Thymus (tissue), 11 donors: Measurements from ENCODE around the gene DDX60. TPM values are rescaled to one million over a fixed set of nuclear protein-coding genes. Genes with fewer than 3 reads are reported as not detected.
"Not testable (repeated sequence)": the region's sequence is repeated elsewhere in the genome, so short reads cannot be mapped to it uniquely, and the experiment has no call there.

ENCODE experiments used
- DNase-seq, 9 donors: peaks; one replicate each; pipeline ENCODE4 v3.0.0-alpha.2; 2013; ENCODE audit warnings: low spot score in 9 of 9, low read depth in 6 of 9, missing footprints in 1 of 9
- H3K27ac ChIP-seq, 2 donors: one replicate each; pipeline ENCODE4 v1.5.1; 2013; ENCODE audit warnings: control low read depth in 1 of 2, low read depth in 1 of 2, low read length in 1 of 2, mild to moderate bottlenecking in 1 of 2, moderate library complexity in 1 of 2
- H3K27me3 ChIP-seq, 2 donors: one replicate each; pipeline ENCODE4 v1.5.1; 2013; ENCODE audit warnings: low read length in 1 of 2; ENCODE audit not compliant: control insufficient read depth in 2 of 2, insufficient read depth in 1 of 2
- H3K36me3 ChIP-seq, 2 donors: one replicate each; pipeline ENCODE4 v1.5.1; 2013; ENCODE audit warnings: low read length in 1 of 2, mild to moderate bottlenecking in 1 of 2, moderate library complexity in 1 of 2; ENCODE audit not compliant: control insufficient read depth in 2 of 2, insufficient read depth in 2 of 2
- H3K4me1 ChIP-seq, 2 donors: one replicate each; pipeline ENCODE4 v1.5.1; 2013; ENCODE audit warnings: low read length in 2 of 2; ENCODE audit not compliant: control insufficient read depth in 2 of 2, insufficient read depth in 2 of 2
- H3K4me3 ChIP-seq, 2 donors: one replicate each; pipeline ENCODE4 v1.5.1; 2013; ENCODE audit warnings: low read length in 2 of 2, control low read depth in 1 of 2, mild to moderate bottlenecking in 1 of 2
- H3K9me3 ChIP-seq, 2 donors: one replicate each; pipeline ENCODE4 v1.5.1; 2013; ENCODE audit warnings: low read length in 1 of 2, mild to moderate bottlenecking in 1 of 2; ENCODE audit not compliant: control insufficient read depth in 2 of 2, insufficient read depth in 1 of 2
- WGBS: extraction: QIAGEN DNeasy Blood & Tissue Kit; methylation state at CpG from one replicate; pipeline ENCODE4 v1.1.7; 2013; 5-methylcytosine and 5-hydroxymethylcytosine counted together
- polyA plus RNA-seq: library from polyadenylated mRNA; stranded (reverse); fragments of 200-250 nt; gene quantifications from one replicate; pipeline ENCODE4 v1.2.3, GENCODE V29; 2013
- total RNA-seq: library from RNA; stranded (reverse); fragments of 120-200 nt; gene quantifications from one replicate; pipeline ENCODE4 v1.2.4, GENCODE V29; 2013
- donor health status: healthy.

Gene DDX60
- total and polyA plus RNA-seq, 2 donors, result 18.9 to 60.5 TPM

GRCh38 chr4:168336837-168337549, 18.4 kb upstream of the DDX60 start:
- Histone ChIP-seq H3K27me3 (no peaks in the 10 kb centered on the region), H3K4me3 (no peak overlapping the region), H3K4me1 (no peaks in the 10 kb centered on the region), H3K9me3 (no peaks in the 10 kb centered on the region), H3K27ac (no peak overlapping the region), H3K36me3 (no peaks in the 10 kb centered on the region)
- no peak for DNase-seq
- 92% methylated on average over 3 of the region's 3 CpGs for WGBS

DNA sequence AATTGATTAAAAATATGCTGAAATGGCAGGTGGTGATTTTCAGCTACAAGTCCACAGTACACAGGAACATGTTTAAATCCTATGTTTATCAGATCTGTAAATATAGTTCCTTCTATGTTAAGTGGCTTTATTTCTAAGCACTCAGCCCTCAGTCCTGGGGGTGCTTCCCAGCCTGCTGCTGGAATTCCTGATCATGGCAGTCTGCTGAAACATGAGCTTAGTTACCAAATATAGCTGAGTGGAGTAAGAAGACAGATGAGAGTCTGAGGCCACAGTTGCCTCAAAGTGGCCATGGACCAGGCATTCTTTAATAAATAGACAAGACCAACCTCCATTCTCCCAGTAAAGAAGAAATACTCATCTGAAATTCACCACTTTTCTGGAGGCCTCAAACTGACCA, 17.1 kb upstream of the DDX60 start:
- H3K9me3 ChIP-seq, result peaks cover 0 to 4% of the 10 kb centered on the region in 2 donors
- no peaks in the 10 kb centered on the region for H3K36me3 ChIP-seq
- DNase-seq, result no peak
- no peak overlapping the region for H3K27ac ChIP-seq
- no peaks in the 10 kb centered on the region for H3K4me1 ChIP-seq
- H3K27me3 ChIP-seq, result no peaks in the 10 kb centered on the region
- H3K4me3 ChIP-seq, result no peak overlapping the region

DNA sequence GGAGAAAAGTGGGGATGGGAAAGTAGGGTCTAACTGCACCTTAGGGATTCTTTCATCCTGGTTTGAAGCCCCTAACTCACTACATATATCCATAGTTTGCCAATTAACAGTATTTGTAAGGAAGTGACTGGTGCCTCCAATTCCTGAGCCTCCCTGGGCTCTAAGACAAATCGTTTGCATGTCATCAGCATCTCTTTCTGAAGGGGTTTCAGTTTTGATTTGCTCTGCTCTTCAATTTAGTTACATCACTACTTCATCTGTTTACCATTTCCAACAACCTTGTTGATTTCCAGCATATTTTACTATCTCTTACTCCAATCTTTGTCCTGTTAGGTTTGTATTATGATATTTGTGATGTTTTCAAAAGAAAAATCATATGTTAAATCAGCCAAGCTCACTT, 15.5 kb upstream of the DDX60 start:
- Histone ChIP-seq H3K9me3 (peaks cover 0 to 4% of the 10 kb centered on the region in 2 donors), H3K4me3 (no peak overlapping the region), H3K27ac (no peak overlapping the region), H3K4me1 (no peaks in the 10 kb centered on the region), H3K36me3 (no peaks in the 10 kb centered on the region), H3K27me3 (no peaks in the 10 kb centered on the region)
- DNase-seq, result no peak
- WGBS, result 86% methylated on average over 1 of the region's 1 CpG

DNA sequence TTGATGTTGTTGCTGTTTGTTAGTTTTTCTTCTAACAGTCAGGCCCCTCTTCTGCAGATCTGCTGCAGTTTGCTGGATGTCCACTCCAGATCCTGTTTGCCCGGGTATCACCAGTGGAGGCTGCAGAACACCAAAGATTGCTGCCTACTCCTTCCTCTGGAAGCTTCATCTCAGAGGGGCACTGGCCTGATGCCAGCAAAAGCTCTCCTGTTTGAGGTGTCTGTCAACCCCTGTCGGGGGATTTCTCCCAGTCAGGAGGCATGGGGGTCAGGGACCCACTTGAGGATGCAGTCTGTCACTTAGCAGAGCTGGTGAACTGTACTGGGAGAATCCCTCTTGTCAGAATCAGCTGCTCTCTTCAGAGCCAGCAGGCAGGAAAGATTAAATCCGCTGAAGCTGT, 12.0 kb upstream of the DDX60 start:
- 96% methylated on average over 3 of the region's 3 CpGs for WGBS
- not testable (repeated sequence) for H3K4me1 ChIP-seq, DNase-seq, H3K9me3 ChIP-seq, H3K27me3 ChIP-seq, H3K36me3 ChIP-seq, H3K27ac ChIP-seq, H3K4me3 ChIP-seq

GRCh38 chr4:168325591-168325990, 7.0 kb upstream of the DDX60 start:
- H3K4me1 ChIP-seq, result no peaks in the 10 kb centered on the region
- no peaks in the 10 kb centered on the region for H3K9me3 ChIP-seq
- no peak for DNase-seq
- no peak overlapping the region for H3K27ac ChIP-seq
- WGBS, result 95% methylated on average over 4 of the region's 4 CpGs
- H3K36me3 ChIP-seq, result no peaks in the 10 kb centered on the region
- H3K27me3 ChIP-seq, result no peaks in the 10 kb centered on the region
- no peak overlapping the region for H3K4me3 ChIP-seq

- Histone ChIP-seq H3K9me3 (peaks cover 0 to 4% of the 10 kb centered on the region in 2 donors), H3K4me3 (no peak overlapping the region), H3K36me3 (no peaks in the 10 kb centered on the region), H3K27ac (no peak overlapping the region), H3K4me1 (peaks cover 5 to 6% of the 10 kb centered on the region in 2 donors), H3K27me3 (no peaks in the 10 kb centered on the region)
- DNase-seq, result no peak
- WGBS, result 98% methylated on average over 3 of the region's 3 CpGs
Observed at GRCh38 chr4:168321006-168321405, 2.5 kb upstream of the DDX60 start.

GRCh38 chr4:168319486-168320019, 1.0 kb upstream of the DDX60 start:
- H3K27ac ChIP-seq, result peak overlapping the region in 1 of 2 donors; percentile 90
- no peaks in the 10 kb centered on the region for H3K27me3 ChIP-seq
- H3K36me3 ChIP-seq, result no peaks in the 10 kb centered on the region
- H3K4me3 ChIP-seq, result no peak overlapping the region
- no peak for DNase-seq
- 94% methylated on average over 3 of the region's 3 CpGs for WGBS
- peaks cover 0 to 4% of the 10 kb centered on the region in 2 donors for H3K9me3 ChIP-seq
- peaks cover 5 to 6% of the 10 kb centered on the region in 2 donors for H3K4me1 ChIP-seq

DNA sequence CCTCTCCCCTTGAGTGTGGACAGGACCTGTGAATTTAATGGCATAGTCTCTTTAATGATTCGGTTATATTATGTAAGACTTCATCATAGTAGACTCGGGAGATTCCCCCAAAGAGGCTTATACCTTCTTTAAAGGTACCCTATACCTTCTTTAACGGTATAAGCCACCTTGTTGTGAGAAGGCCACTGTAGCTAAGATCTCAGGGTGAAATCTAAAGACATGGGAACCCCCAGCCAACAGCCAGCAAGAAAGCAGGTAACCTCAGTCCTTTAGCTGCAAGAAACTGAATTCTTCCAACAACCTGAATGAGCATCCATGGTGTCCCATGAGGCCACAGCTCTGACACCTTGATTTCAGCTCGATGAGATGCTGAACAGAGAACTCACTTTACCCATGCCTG, 931 bp downstream of the DDX60 start:
- Histone ChIP-seq H3K27ac (peak overlapping the region in 1 of 2 donors; percentile 90), H3K4me3 (peak overlapping the region; percentile 85 to 95)

DNA sequence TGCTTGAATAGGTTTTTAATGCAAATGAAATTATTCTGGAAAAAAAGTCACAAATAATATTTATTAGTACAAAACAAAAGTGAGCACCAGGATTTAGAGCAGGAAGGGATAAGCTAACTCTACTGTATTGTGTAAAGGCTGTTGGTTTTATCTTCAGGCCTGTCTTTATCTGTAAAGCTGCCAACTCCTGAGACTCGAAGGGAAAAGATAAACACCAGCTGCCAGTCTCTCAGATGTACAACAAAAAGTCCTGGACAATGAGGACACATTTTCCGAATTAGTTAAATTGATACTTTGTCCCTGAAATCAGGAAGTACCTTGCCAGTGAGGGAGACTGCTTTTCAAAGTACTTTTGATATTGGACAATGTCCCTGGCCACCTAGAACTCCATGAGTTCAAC, 8.8 kb downstream of the DDX60 start:
- Histone ChIP-seq H3K4me1 (no peaks in the 10 kb centered on the region), H3K36me3 (peaks cover 0 to 27% of the 10 kb centered on the region in 2 donors), H3K27me3 (no peaks in the 10 kb centered on the region), H3K4me3 (no peak overlapping the region), H3K27ac (no peak overlapping the region), H3K9me3 (no peaks in the 10 kb centered on the region)
- DNase-seq, result no peak
- WGBS, result 87% methylated on average over 2 of the region's 2 CpGs

More for the DNA sequence above, 931 bp downstream of the DDX60 start:
- peaks cover 5 to 6% of the 10 kb centered on the region in 2 donors for H3K4me1 ChIP-seq
- no peaks in the 10 kb centered on the region for H3K27me3 ChIP-seq
- H3K9me3 ChIP-seq, result peaks cover 0 to 4% of the 10 kb centered on the region in 2 donors
- WGBS, result 79% methylated on average over 4 of the region's 4 CpGs
- no peaks in the 10 kb centered on the region for H3K36me3 ChIP-seq
- DNase-seq, result peak in 1 of 9 donors; percentile 29
